ENCODE measurements around the gene UVRAG.

DNA sequence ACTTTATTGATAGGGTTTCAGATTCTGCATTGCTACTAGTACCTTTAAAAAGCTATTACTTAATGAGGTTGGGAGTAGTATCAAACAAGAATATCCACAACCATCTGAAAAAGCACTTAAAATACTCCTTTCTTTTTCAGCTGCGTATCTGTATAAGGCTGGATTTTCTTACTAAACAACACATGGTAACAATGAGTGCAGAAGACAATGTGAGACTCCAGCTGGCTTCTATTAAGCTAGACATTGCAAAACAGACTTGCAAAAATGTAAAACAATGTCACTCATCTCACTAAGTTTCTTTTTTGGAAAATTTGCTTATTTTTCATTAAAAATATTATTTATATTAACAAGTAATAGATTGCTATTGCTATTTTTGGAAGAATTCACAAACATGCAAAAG is 258.7 kb downstream of the UVRAG start:
- TF ChIP-seq, protein P1, sequence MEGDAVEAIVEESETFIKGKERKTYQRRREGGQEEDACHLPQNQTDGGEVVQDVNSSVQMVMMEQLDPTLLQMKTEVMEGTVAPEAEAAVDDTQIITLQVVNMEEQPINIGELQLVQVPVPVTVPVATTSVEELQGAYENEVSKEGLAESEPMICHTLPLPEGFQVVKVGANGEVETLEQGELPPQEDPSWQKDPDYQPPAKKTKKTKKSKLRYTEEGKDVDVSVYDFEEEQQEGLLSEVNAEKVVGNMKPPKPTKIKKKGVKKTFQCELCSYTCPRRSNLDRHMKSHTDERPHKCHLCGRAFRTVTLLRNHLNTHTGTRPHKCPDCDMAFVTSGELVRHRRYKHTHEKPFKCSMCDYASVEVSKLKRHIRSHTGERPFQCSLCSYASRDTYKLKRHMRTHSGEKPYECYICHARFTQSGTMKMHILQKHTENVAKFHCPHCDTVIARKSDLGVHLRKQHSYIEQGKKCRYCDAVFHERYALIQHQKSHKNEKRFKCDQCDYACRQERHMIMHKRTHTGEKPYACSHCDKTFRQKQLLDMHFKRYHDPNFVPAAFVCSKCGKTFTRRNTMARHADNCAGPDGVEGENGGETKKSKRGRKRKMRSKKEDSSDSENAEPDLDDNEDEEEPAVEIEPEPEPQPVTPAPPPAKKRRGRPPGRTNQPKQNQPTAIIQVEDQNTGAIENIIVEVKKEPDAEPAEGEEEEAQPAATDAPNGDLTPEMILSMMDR (IDR thresholded peaks at IDR 0.05) = no peak
- no peak for TF ChIP-seq POLR2A (IDR thresholded peaks at IDR 0.05)
